K562 (cell line): ENCODE measurements around the gene ZDHHC5. TPM values are rescaled to one million over a fixed set of nuclear protein-coding genes. Genes with fewer than 3 reads are reported as not detected.
A peak's percentile ranks its signal among the peaks of the same experiment; 100 is the strongest.

ENCODE experiments used
- BCOR ChIP-seq: fragments of 450-650 bp; IDR thresholded peaks from 2 replicates; pipeline ENCODE4 v1.6.1; 2016
- TBP ChIP-seq: optimal IDR thresholded peaks from 2 replicates; pipeline ENCODE3; 2011; ENCODE audit warnings: low read depth, low read length, improper control_type of control experiment
- ZKSCAN3 ChIP-seq: fragments of 250-450 bp; sonication (Bioruptor Pico); IDR thresholded peaks from 2 replicates; pipeline ENCODE4 v1.4.0; 2020
- ZMIZ1 ChIP-seq, 2 experiments: fragments of 150-350 bp in 1 of 2; IDR thresholded peaks; 2 replicates each; pipeline ENCODE4 v1.6.1; 2012 to 2016; ENCODE audit warnings: low read depth in 2 of 2, low read length in 2 of 2, mild to moderate bottlenecking in 1 of 2, moderate library complexity in 1 of 2
- ZNF175 ChIP-seq: fragments of 200-800 bp; sonication (Bioruptor generic); IDR thresholded peaks from 2 replicates; pipeline ENCODE4 v1.6.1; 2016; ENCODE audit warnings: low read depth, mild to moderate bottlenecking, missing genetic modification characterization, missing compliant biosample characterization
- ZNF239 ChIP-seq: fragments of 250-450 bp; sonication (Bioruptor Pico); IDR thresholded peaks from 2 replicates; pipeline ENCODE4 v1.4.0; 2020; ENCODE audit warnings: mild to moderate bottlenecking
- ZNF445 ChIP-seq: fragments of 250-450 bp; sonication (Bioruptor Pico); IDR thresholded peaks from 2 replicates; pipeline ENCODE4 v1.4.0; 2020; ENCODE audit warnings: low read depth, mild to moderate bottlenecking, moderate library complexity
- ZNF655 ChIP-seq: fragments of 250-450 bp; sonication (Bioruptor Pico); IDR thresholded peaks from 2 replicates; pipeline ENCODE4 v1.5.0; 2021
- polyA plus RNA-seq, 8 experiments: library from polyadenylated mRNA; depleted of rRNA in 4 of 8; stranded (reverse) in 5 of 8; unstranded in 3 of 8; fragments of >200 nt; fragmentation: Nextera tagmentation in 2 of 8; fragmentation: Illumina TruSeq in 1 of 8; extraction: Ambion mirVana in 2 of 8; extraction: Trizol in 1 of 8; gene quantifications; 2 replicates each; pipeline versions ENCODE4 v1.2.1 to v1.2.3, GENCODE V29; 2011 to 2014; ENCODE audit warnings: inconsistent platforms in 1 of 8, missing spikeins in 1 of 8
- total RNA-seq, 7 experiments: library from RNA; depleted of rRNA in 6 of 7; stranded (reverse); fragments of >200 nt in 6 of 7; fragmentation: Illumina TruSeq in 2 of 7; extraction: Trizol in 2 of 7; gene quantifications; 2 replicates each; pipeline versions ENCODE4 v1.2.1 to v1.2.3, GENCODE V29; 2011 to 2021; ENCODE audit warnings: low replicate concordance in 1 of 7
- TF ChIP-seq, protein P1 (sequence below): sonication (generic); formaldehyde crosslinking; IDR thresholded peaks from 2 replicates; pipeline ENCODE4 v1.8.0; 2023; ENCODE audit warnings: mild to moderate bottlenecking, missing genetic modification reagents
- TF ChIP-seq, protein P2 (sequence below), 2 experiments: fragments of 450-650 bp; IDR thresholded peaks; 2 replicates each; pipeline ENCODE4 v1.6.1; 2016; ENCODE audit warnings: mild to moderate bottlenecking in 2 of 2, borderline replicate concordance in 1 of 2, low read depth in 1 of 2, moderate library complexity in 1 of 2

Gene ZDHHC5
- total and polyA plus RNA-seq, 9 of the 15 experiments (the other 6 are each of a cell fraction or from before 2014, with no cell fraction given), result 3.8 to 64.2 (median 35.9) TPM

GRCh38 chr11:57667117-57667735, 688 bp upstream of the ZDHHC5 start (continued):
- TF ChIP-seq ZNF445 (CRISPR knock-in tag) (no peak), BCOR (no peak), ZNF239 (CRISPR knock-in tag) (no peak), ZKSCAN3 (CRISPR knock-in tag) (no peak), ZNF655 (CRISPR knock-in tag) (no peak), ZMIZ1 (IDR thresholded peaks at IDR 0.05; ENCODE audit: low read depth in 2 of 2, low read length in 2 of 2) (no peak), TBP (peak; percentile 66), ZNF175 (CRISPR knock-in tag) (no peak)
- TF ChIP-seq, protein P1, sequence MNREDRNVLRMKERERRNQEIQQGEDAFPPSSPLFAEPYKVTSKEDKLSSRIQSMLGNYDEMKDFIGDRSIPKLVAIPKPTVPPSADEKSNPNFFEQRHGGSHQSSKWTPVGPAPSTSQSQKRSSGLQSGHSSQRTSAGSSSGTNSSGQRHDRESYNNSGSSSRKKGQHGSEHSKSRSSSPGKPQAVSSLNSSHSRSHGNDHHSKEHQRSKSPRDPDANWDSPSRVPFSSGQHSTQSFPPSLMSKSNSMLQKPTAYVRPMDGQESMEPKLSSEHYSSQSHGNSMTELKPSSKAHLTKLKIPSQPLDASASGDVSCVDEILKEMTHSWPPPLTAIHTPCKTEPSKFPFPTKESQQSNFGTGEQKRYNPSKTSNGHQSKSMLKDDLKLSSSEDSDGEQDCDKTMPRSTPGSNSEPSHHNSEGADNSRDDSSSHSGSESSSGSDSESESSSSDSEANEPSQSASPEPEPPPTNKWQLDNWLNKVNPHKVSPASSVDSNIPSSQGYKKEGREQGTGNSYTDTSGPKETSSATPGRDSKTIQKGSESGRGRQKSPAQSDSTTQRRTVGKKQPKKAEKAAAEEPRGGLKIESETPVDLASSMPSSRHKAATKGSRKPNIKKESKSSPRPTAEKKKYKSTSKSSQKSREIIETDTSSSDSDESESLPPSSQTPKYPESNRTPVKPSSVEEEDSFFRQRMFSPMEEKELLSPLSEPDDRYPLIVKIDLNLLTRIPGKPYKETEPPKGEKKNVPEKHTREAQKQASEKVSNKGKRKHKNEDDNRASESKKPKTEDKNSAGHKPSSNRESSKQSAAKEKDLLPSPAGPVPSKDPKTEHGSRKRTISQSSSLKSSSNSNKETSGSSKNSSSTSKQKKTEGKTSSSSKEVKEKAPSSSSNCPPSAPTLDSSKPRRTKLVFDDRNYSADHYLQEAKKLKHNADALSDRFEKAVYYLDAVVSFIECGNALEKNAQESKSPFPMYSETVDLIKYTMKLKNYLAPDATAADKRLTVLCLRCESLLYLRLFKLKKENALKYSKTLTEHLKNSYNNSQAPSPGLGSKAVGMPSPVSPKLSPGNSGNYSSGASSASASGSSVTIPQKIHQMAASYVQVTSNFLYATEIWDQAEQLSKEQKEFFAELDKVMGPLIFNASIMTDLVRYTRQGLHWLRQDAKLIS (CRISPR knock-in tag), result 0 out of 2 replicates have a peak, but pooled peaks have one; percentile 11
- TF ChIP-seq, protein P2, sequence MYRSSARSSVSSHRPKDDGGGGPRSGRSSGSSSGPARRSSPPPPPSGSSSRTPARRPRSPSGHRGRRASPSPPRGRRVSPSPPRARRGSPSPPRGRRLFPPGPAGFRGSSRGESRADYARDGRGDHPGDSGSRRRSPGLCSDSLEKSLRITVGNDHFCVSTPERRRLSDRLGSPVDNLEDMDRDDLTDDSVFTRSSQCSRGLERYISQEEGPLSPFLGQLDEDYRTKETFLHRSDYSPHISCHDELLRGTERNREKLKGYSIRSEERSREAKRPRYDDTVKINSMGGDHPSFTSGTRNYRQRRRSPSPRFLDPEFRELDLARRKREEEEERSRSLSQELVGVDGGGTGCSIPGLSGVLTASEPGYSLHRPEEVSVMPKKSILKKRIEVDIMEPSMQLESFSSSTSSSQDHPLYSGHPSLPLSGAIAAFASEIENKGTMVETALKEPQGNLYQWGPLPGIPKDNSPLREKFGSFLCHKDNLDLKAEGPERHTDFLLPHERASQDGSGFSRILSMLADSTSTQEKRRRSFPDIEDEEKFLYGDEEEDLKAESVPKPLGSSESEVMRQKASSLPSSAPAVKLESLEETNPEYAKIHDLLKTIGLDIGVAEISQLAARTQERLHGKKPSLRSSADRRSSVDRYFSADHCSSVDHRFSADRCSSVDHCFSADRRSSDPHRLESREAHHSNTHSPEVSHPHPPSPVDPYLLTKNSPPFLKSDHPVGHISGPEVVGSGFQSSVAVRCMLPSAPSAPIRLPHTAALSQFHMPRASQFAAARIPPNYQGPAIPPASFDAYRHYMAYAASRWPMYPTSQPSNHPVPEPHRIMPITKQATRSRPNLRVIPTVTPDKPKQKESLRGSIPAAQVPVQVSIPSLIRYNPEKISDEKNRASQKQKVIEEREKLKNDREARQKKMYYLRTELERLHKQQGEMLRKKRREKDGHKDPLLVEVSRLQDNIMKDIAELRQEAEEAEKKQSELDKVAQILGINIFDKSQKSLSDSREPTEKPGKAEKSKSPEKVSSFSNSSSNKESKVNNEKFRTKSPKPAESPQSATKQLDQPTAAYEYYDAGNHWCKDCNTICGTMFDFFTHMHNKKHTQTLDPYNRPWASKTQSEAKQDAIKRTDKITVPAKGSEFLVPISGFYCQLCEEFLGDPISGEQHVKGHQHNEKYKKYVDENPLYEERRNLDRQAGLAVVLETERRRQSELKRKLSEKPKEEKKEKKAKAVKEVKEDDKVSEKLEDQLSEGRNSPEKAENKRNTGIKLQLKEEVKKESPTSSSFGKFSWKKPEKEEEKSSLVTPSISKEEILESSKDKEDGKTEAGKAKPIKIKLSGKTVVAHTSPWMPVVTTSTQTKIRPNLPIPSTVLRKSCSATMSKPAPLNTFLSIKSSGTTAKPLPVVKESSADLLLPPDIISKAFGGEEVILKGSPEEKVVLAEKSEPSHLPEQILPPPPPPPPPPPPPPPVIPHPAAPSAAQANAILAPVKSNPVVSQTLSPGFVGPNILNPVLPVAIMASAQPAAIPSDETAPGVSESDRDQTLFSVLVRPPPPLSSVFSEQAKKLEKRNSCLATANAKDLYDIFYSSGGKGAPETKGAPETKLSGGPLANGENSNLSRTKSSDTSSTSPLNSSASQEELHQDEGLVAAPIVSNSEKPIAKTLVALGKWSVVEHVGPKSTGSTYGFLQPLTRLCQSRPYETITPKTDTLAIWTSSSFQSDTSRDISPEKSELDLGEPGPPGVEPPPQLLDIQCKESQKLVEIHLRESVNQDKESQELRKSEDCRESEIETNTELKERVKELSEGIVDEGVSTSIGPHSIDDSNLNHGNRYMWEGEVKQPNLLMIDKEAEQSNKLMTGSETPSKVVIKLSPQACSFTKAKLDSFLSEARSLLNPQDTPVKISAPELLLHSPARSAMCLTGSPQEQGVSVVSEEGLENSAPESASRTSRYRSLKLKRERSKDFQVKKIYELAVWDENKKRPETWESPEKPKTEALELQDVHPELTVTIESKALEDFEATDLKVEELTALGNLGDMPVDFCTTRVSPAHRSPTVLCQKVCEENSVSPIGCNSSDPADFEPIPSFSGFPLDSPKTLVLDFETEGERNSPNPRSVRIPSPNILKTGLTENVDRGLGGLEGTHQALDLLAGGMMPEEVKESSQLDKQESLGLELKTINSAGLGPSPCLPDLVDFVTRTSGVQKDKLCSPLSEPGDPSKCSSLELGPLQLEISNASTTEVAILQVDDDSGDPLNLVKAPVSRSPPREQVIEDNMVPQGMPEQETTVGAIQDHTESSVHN (IDR thresholded peaks at IDR 0.05; ENCODE audit: borderline replicate concordance in 1 of 2, low read depth in 1 of 2), result no peak; a peak in 1 of 4 replicates
